Measurements from ENCODE around the gene STARD4.

DNA sequence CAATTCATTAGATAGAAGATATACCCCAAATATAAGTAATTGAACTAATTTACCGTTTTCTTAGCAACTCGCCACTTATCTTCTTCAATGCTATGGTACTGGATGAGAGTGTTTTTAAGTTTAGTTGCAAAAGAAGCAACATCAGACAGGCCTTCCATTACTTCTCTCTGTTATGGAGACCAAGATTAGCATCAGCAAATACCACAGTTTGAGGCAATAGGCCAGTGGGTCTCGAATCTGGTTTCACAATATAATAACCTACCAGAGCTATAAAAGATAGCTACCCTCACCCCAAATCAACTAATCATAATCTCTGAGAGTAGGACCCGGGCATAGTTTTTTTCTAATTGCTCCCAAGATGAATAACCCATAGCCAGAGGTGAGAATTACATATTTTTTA, 5.1 kb downstream of the STARD4 start:
- TF ChIP-seq, protein P1, sequence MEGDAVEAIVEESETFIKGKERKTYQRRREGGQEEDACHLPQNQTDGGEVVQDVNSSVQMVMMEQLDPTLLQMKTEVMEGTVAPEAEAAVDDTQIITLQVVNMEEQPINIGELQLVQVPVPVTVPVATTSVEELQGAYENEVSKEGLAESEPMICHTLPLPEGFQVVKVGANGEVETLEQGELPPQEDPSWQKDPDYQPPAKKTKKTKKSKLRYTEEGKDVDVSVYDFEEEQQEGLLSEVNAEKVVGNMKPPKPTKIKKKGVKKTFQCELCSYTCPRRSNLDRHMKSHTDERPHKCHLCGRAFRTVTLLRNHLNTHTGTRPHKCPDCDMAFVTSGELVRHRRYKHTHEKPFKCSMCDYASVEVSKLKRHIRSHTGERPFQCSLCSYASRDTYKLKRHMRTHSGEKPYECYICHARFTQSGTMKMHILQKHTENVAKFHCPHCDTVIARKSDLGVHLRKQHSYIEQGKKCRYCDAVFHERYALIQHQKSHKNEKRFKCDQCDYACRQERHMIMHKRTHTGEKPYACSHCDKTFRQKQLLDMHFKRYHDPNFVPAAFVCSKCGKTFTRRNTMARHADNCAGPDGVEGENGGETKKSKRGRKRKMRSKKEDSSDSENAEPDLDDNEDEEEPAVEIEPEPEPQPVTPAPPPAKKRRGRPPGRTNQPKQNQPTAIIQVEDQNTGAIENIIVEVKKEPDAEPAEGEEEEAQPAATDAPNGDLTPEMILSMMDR (IDR thresholded peaks at IDR 0.05 in 4 of 5, conservative IDR thresholded peaks at IDR 0.05 in 1 of 5): no peak
- no peak for TF ChIP-seq POLR2A (IDR thresholded peaks at IDR 0.05)

All from gastrocnemius medialis (tissue), 4 donors.